AG04450 (cell line): ENCODE measurements around the gene SLC11A1. TPM values are rescaled to one million over a fixed set of nuclear protein-coding genes. Genes with fewer than 3 reads are reported as not detected.

Experiments
- CTCF ChIA-PET: fragments of 300-600, 350-600 bp; formaldehyde crosslinking; extraction: SDS; loops from one replicate; lab custom pipeline; 2022; ENCODE audit warnings: antibody characterized with exemption, inconsistent platforms; lab: Charles Lee
- POLR2A ChIA-PET: fragments of 350-600 bp; formaldehyde crosslinking; extraction: SDS; loops from one replicate; lab custom pipeline; 2021; ENCODE audit warnings: antibody characterized with exemption, inconsistent platforms; lab: Yijun Ruan, JAX
- DNase-seq: peaks from one replicate; pipeline ENCODE4 v3.0.0-alpha.2; 2011; ENCODE audit warnings: low read depth, low spot score
- H3K27ac ChIP-seq: one replicate; pipeline ENCODE4 v1.5.1; 2012; ENCODE audit warnings: low read depth, low read length, control low read depth
- H3K27me3 ChIP-seq: one replicate; pipeline ENCODE4 v1.6.0; 2012; ENCODE audit warnings: low read length; ENCODE audit not compliant: control insufficient read depth, insufficient read depth
- H3K4me3 ChIP-seq: 2 replicates; pipeline ENCODE4 v1.5.1; 2011; ENCODE audit warnings: mild to moderate bottlenecking, low read depth, low read length, control low read depth
- H3K9me3 ChIP-seq: 2 replicates; pipeline ENCODE4 v1.5.1; 2012; ENCODE audit warnings: low read length; ENCODE audit not compliant: control insufficient read depth, insufficient read depth
- polyA plus RNA-seq: library from polyadenylated mRNA; depleted of rRNA; stranded (reverse); fragments of >200 nt; gene quantifications from 2 replicates; pipeline ENCODE4 v1.2.3, GENCODE V29; 2011
- TF ChIP-seq, protein P1 (sequence below): IDR thresholded peaks from 2 replicates; pipeline ENCODE4 v1.5.1; 2011; ENCODE audit warnings: low read depth, low read length, control low read depth, inconsistent platforms

SLC11A1 gene
- polyA plus RNA-seq, 1 experiment = not detected

DNA sequence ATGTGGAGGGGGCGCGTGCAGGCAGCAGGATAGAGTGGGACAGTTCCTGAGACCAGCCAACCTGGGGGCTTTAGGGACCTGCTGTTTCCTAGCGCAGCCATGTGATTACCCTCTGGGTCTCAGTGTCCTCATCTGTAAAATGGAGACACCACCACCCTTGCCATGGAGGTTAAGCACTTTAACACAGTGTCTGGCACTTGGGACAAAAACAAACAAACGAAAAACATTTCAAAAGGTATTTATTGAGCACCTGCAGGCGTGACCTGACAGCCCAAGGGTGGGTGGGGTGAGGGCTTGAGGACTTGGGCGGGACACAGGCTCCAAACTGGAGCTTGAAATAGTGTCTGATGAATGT, 13.0 kb downstream of the SLC11A1 start:
- TF ChIP-seq, protein P1, sequence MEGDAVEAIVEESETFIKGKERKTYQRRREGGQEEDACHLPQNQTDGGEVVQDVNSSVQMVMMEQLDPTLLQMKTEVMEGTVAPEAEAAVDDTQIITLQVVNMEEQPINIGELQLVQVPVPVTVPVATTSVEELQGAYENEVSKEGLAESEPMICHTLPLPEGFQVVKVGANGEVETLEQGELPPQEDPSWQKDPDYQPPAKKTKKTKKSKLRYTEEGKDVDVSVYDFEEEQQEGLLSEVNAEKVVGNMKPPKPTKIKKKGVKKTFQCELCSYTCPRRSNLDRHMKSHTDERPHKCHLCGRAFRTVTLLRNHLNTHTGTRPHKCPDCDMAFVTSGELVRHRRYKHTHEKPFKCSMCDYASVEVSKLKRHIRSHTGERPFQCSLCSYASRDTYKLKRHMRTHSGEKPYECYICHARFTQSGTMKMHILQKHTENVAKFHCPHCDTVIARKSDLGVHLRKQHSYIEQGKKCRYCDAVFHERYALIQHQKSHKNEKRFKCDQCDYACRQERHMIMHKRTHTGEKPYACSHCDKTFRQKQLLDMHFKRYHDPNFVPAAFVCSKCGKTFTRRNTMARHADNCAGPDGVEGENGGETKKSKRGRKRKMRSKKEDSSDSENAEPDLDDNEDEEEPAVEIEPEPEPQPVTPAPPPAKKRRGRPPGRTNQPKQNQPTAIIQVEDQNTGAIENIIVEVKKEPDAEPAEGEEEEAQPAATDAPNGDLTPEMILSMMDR = no peak
- ChIA-PET POLR2A (no interaction called here), CTCF (interaction anchor here (0.7 to 5.9 kb wide), 5 partner anchors 94 to 280 kb away, joined by 4 to 73 read pairs (median 49); partner anchors contain the start of genes AAMP, PNKD and TMBIM1)
- Histone ChIP-seq H3K27ac (no peak overlapping the region), H3K4me3 (no peak overlapping the region), H3K27me3 (no peaks in the 10 kb centered on the region), H3K9me3 (no peaks in the 10 kb centered on the region; the same call in 1 of the 2 replicates)
- DNase-seq = no peak

- CTCF ChIA-PET = interaction anchor here (0.7 to 5.9 kb wide), 7 partner anchors 25 to 280 kb away, joined by 3 to 73 read pairs (median 16); partner anchors contain the start of genes AAMP, PNKD and TMBIM1
- POLR2A ChIA-PET = interaction anchor here (0.6 to 1.4 kb wide), 5 partner anchors 10 to 103 kb away, joined by 3 to 6 read pairs (median 4); partner anchors contain the start of gene TMBIM1
- Histone ChIP-seq H3K9me3 (no peaks in the 10 kb centered on the region; the same call in 1 of the 2 replicates), H3K4me3 (peak overlapping the region; percentile 76), H3K27me3 (no peaks in the 10 kb centered on the region), H3K27ac (peak overlapping the region; percentile 49)
- DNase-seq = no peak
- TF ChIP-seq, protein P1 = no peak
Observed at GRCh38 chr2:218395456-218395825, 13.4 kb downstream of the SLC11A1 start.

DNA sequence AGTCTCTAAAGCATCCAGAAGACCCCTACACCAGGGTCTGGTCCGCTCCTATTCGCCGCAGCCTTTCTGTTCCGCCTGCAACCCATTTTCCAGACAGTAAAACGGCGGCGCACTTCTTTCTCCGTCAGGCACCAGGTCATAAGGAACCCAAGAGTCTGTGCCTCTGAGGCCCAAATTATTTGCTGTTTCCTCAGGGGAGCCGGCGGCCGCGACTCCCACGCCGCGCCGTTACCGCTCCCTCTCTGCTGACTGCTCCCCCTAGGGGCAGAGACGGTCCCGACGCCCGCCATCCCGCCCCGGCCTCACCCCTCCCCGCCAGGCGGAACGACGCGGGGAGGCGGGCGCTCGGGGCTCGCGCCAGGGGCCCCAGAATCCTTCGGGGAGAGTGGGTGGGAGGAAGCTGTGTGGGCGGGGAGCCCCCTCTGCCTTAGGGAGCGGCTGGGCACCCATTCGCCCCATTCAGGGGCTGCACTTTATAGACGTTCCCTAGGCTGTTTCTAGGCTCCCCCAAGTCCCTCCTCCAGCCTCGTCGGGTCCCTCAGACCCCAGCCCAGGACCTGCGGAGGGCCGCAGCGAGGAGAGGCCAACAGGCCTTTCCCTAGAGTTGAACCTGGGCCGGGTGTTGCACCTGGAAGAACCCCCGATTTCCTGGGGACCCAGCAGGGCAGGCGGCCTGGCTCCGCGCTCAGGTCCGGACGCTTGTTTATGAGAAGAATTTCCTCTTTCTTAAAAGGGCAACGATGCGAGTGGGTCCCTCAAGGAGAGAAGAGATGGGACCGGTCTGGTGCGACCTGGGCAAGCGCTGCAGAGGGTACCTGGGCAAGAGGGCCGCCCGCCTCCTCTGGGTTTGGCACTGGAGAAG, 14.0 kb downstream of the SLC11A1 start:
- Histone ChIP-seq H3K27me3 (no peaks in the 10 kb centered on the region), H3K4me3 (peak overlapping the region; percentile 76), H3K9me3 (no peaks in the 10 kb centered on the region; the same call in 1 of the 2 replicates), H3K27ac (peak overlapping the region; percentile 98)
- peak; percentile 94 for DNase-seq
- CTCF ChIA-PET = interaction anchor here (0.6 to 5.9 kb wide), 29 partner anchors 8 to 1560 kb away, joined by 3 to 73 read pairs (median 4); partner anchors contain the start of genes AAMP, PNKD and TMBIM1
- TF ChIP-seq, protein P1 = peak; percentile 75
- POLR2A ChIA-PET = interaction anchor here (0.6 to 1.4 kb wide), 7 partner anchors 9 to 109 kb away, joined by 3 to 7 read pairs (median 5); partner anchors contain the start of gene TMBIM1

- ChIA-PET POLR2A (interaction anchor here (0.8 to 1.4 kb wide), 7 partner anchors 9 to 110 kb away, joined by 3 to 7 read pairs (median 5); partner anchors contain the start of gene TMBIM1), CTCF (interaction anchor here (0.6 to 5.9 kb wide), 31 partner anchors 7 to 1561 kb away, joined by 3 to 73 read pairs (median 4); partner anchors contain the start of genes AAMP, CATIP, PNKD and TMBIM1)
- TF ChIP-seq, protein P1 = no peak
- no peak for DNase-seq
- H3K9me3 ChIP-seq = no peaks in the 10 kb centered on the region; the same call in 1 of the 2 replicates
- H3K4me3 ChIP-seq = peak overlapping the region; percentile 76
- H3K27me3 ChIP-seq = no peaks in the 10 kb centered on the region
- peak overlapping the region; percentile 98 for H3K27ac ChIP-seq
Observed at GRCh38 chr2:218396688-218397462, 14.8 kb downstream of the SLC11A1 start.
